NCI-H1694 treated with DMSO at 0.1 percent for 48 hours (cell line): ENCODE data around the gene SLC35A1.
"Not testable (repeated sequence)": the region's sequence is repeated elsewhere in the genome, so short reads cannot be mapped to it uniquely, and the experiment has no call there.

Experiments used
- DNase-seq: peaks from one replicate; lab custom pipeline; 2025; lab: John Stamatoyannopoulos, UW

The SLC35A1 gene

GRCh38 chr6:87472525-87473418 lies at the start of gene SLC35A1:
TSS of gene SLC35A1 (plus strand) at chr6:87472974. CDS start at chr6:87473004, 30 bp downstream.
- peak; percentile 68 for DNase-seq

- DNase-seq = no peak
Measured at GRCh38 chr6:87426789-87427188, 46.0 kb upstream of the SLC35A1 start.

GRCh38 chr6:87430499-87430898 lies 42.3 kb upstream of the SLC35A1 start:
- no peak for DNase-seq

GRCh38 chr6:87431263-87431662 lies 41.5 kb upstream of the SLC35A1 start:
- DNase-seq = no peak

GRCh38 chr6:87436435-87436834 lies 36.3 kb upstream of the SLC35A1 start:
- no peak for DNase-seq

GRCh38 chr6:87441711-87442110 lies 31.1 kb upstream of the SLC35A1 start:
- no peak for DNase-seq

GRCh38 chr6:87444362-87444761 lies 28.4 kb upstream of the SLC35A1 start:
- no peak for DNase-seq

GRCh38 chr6:87465051-87465450 lies 7.7 kb upstream of the SLC35A1 start:
- no peak for DNase-seq

GRCh38 chr6:87473419-87473903 lies 687 bp downstream of the SLC35A1 start:
- DNase-seq = no peak

- DNase-seq = no peak
Measured at GRCh38 chr6:87481931-87482330, 9.2 kb downstream of the SLC35A1 start.

- DNase-seq = no peak
Measured at GRCh38 chr6:87482366-87482765, 9.6 kb downstream of the SLC35A1 start.

GRCh38 chr6:87483929-87484328 lies 11.2 kb downstream of the SLC35A1 start:
- no peak for DNase-seq

GRCh38 chr6:87484491-87484890 lies 11.7 kb downstream of the SLC35A1 start:
- no peak for DNase-seq

- no peak for DNase-seq
Measured at GRCh38 chr6:87487555-87487954, 14.8 kb downstream of the SLC35A1 start.

- not testable (repeated sequence) for DNase-seq
Measured at GRCh38 chr6:87489326-87489725, 16.6 kb downstream of the SLC35A1 start.

GRCh38 chr6:87494761-87495422 lies 22.1 kb downstream of the SLC35A1 start:
- DNase-seq = no peak

GRCh38 chr6:87498048-87498447 lies 25.3 kb downstream of the SLC35A1 start:
- no peak for DNase-seq

- no peak for DNase-seq
Measured at GRCh38 chr6:87501809-87502572, 29.2 kb downstream of the SLC35A1 start.

GRCh38 chr6:87504441-87504840 lies 31.7 kb downstream of the SLC35A1 start:
- DNase-seq = no peak

GRCh38 chr6:87514831-87515230 lies 42.1 kb downstream of the SLC35A1 start:
- DNase-seq = no peak

- no peak for DNase-seq
Measured at GRCh38 chr6:87518453-87518852, 45.7 kb downstream of the SLC35A1 start.

- no peak for DNase-seq
Measured at GRCh38 chr6:87522686-87523085, 49.9 kb downstream of the SLC35A1 start.
